Measurements from ENCODE around the gene ZNF555. TPM values are rescaled to one million over a fixed set of nuclear protein-coding genes. Genes with fewer than 3 reads are reported as not detected.

Gene ZNF555
- total and polyA plus RNA-seq, 4 experiments from 2014 or later = 2.2 to 11.5 (median 8.1) TPM

GRCh38 chr19:2803486-2804155 is 37.7 kb upstream of the ZNF555 start:
- ChIA-PET POLR2A (ENCODE audit: partially characterized antibody) (interaction anchor here (1.2 kb wide), 1 partner anchor 18 kb away, joined by 3 read pairs; the partner anchor contains the start of gene THOP1), CTCF (ENCODE audit: partially characterized antibody) (interaction anchor here (0.6 kb wide), 1 partner anchor 875 kb away, joined by 4 read pairs; no protein-coding TSS in a partner anchor)
- H3K27ac Mint-ChIP-seq = no peak overlapping the region
- Histone ChIP-seq H3K4me3 (ENCODE audit: low read length in 2 of 2) (no peak overlapping the region), H3K9me3 (ENCODE audit: control insufficient read depth in 1 of 2, low read length in 2 of 2) (no peaks in the 10 kb centered on the region), H3K27me3 (ENCODE audit: insufficient read depth, low read length) (no peaks in the 10 kb centered on the region), H3K27ac (ENCODE audit: low read depth, low read length) (no peak overlapping the region), H3K36me3 (ENCODE audit: insufficient read depth, low read length) (peaks cover 5% of the 10 kb centered on the region), H3K4me1 (ENCODE audit: insufficient read depth, low read length) (no peaks in the 10 kb centered on the region)
- intact Hi-C loops (cut with micrococcal nuclease) = no loop called here
- H3K4me3 Mint-ChIP-seq = no peak overlapping the region
- H3K4me1 Mint-ChIP-seq = peaks cover 0 to 4% (median 0%) of the 10 kb centered on the region in 4 donors
- H3K27me3 Mint-ChIP-seq = no peaks in the 10 kb centered on the region
- H3K9me3 Mint-ChIP-seq = no peaks in the 10 kb centered on the region
- DNase-seq = no peak
- H3K36me3 Mint-ChIP-seq = peaks cover 16 to 20% of the 10 kb centered on the region in 2 donors

DNA sequence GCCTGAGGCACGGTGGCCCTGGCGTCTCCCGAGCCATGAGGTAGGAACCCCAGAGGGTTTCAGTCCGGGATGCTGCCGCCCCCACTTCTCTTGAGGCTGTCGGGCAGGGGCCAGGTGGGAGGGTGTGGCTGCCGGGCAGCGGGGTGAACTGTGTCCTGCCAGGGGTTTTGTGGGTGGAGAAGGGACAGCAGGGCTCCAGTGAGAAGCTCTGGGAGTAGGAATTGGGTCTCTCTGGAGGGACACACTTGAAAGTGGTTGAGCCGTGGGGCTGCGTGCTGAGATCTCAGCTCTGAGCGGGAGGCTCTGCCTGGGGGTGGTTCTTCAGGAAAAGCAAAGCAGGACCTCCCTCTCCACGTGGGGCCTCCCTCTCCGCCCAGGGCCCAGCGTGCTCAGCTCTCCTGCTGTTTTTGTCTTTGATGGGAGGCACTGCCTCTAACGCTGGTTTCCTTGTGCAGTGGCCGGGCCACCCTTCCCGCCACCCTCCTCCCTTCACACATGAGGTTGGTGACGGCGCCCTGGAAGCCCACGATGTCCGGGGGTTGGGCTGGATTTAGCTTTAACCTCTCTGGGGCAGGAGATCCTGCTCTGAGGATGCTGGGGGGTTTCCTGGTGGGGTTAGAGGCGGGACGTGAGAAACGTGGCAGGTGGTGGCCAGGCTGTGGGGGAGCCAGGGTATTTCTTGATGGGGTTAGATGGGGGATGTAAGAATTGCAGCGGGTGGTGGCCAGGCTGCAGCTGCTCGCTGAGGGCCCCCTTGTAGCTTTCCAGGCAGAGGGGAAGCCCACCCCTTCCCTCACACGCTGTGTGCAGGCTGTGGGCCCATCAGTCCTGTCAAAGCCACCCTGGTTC is 36.9 kb upstream of the ZNF555 start:
- POLR2A ChIA-PET (ENCODE audit: partially characterized antibody) = interaction anchor here (1.2 kb wide), 1 partner anchor 19 kb away, joined by 3 read pairs; the partner anchor contains the start of gene THOP1
- Histone ChIP-seq H3K4me1 (ENCODE audit: insufficient read depth, low read length) (no peaks in the 10 kb centered on the region), H3K36me3 (ENCODE audit: insufficient read depth, low read length) (peaks cover 11% of the 10 kb centered on the region), H3K9me3 (ENCODE audit: control insufficient read depth in 1 of 2, low read length in 2 of 2) (no peaks in the 10 kb centered on the region), H3K27me3 (ENCODE audit: insufficient read depth, low read length) (no peaks in the 10 kb centered on the region), H3K27ac (ENCODE audit: low read depth, low read length) (no peak overlapping the region), H3K4me3 (ENCODE audit: low read length in 2 of 2) (no peak overlapping the region)
- H3K27ac Mint-ChIP-seq = no peak overlapping the region
- H3K4me3 Mint-ChIP-seq = no peak overlapping the region
- CTCF ChIA-PET (ENCODE audit: partially characterized antibody) = no interaction called here
- peaks cover 24 to 25% of the 10 kb centered on the region in 2 donors for H3K36me3 Mint-ChIP-seq
- no peaks in the 10 kb centered on the region for H3K27me3 Mint-ChIP-seq
- DNase-seq = peak in 1 of 5 donors; percentile 12
- peaks cover 0 to 4% (median 0%) of the 10 kb centered on the region in 4 donors for H3K4me1 Mint-ChIP-seq
- no peaks in the 10 kb centered on the region for H3K9me3 Mint-ChIP-seq
- intact Hi-C loops (cut with micrococcal nuclease) = no loop called here

GRCh38 chr19:2805261-2805900 is 35.9 kb upstream of the ZNF555 start:
- CTCF ChIA-PET (ENCODE audit: partially characterized antibody) = no interaction called here
- H3K36me3 Mint-ChIP-seq = peaks cover 25 to 28% of the 10 kb centered on the region in 2 donors
- no peak overlapping the region for H3K4me3 Mint-ChIP-seq
- H3K4me1 Mint-ChIP-seq = peaks cover 0 to 4% (median 0%) of the 10 kb centered on the region in 4 donors
- H3K9me3 ChIP-seq (ENCODE audit: control insufficient read depth in 1 of 2, low read length in 2 of 2) = no peaks in the 10 kb centered on the region
- DNase-seq = peak in 1 of 5 donors; percentile 8
- H3K27ac ChIP-seq (ENCODE audit: low read depth, low read length) = no peak overlapping the region
- H3K4me1 ChIP-seq (ENCODE audit: insufficient read depth, low read length) = no peaks in the 10 kb centered on the region
- no peaks in the 10 kb centered on the region for H3K27me3 Mint-ChIP-seq
- no peak overlapping the region for H3K27ac Mint-ChIP-seq
- POLR2A ChIA-PET (ENCODE audit: partially characterized antibody) = no interaction called here
- H3K4me3 ChIP-seq (ENCODE audit: low read length in 2 of 2) = no peak overlapping the region
- H3K9me3 Mint-ChIP-seq = no peaks in the 10 kb centered on the region
- H3K36me3 ChIP-seq (ENCODE audit: insufficient read depth, low read length) = peaks cover 11% of the 10 kb centered on the region
- no peaks in the 10 kb centered on the region for H3K27me3 ChIP-seq (ENCODE audit: insufficient read depth, low read length)
- intact Hi-C loops (cut with micrococcal nuclease) = no loop called here

GRCh38 chr19:2805991-2806649 is 35.2 kb upstream of the ZNF555 start:
- peak in 1 of 5 donors; percentile 38 for DNase-seq
- H3K9me3 ChIP-seq (ENCODE audit: control insufficient read depth in 1 of 2, low read length in 2 of 2) = no peaks in the 10 kb centered on the region
- no peaks in the 10 kb centered on the region for H3K9me3 Mint-ChIP-seq
- no peak overlapping the region for H3K4me3 Mint-ChIP-seq
- ChIA-PET POLR2A (ENCODE audit: partially characterized antibody) (no interaction called here), CTCF (ENCODE audit: partially characterized antibody) (no interaction called here)
- peaks cover 23 to 25% of the 10 kb centered on the region in 2 donors for H3K36me3 Mint-ChIP-seq
- no peaks in the 10 kb centered on the region for H3K27me3 ChIP-seq (ENCODE audit: insufficient read depth, low read length)
- no peaks in the 10 kb centered on the region for H3K4me1 ChIP-seq (ENCODE audit: insufficient read depth, low read length)
- H3K27ac Mint-ChIP-seq = no peak overlapping the region
- peaks cover 11% of the 10 kb centered on the region for H3K36me3 ChIP-seq (ENCODE audit: insufficient read depth, low read length)
- H3K4me1 Mint-ChIP-seq = peaks cover 0 to 4% (median 0%) of the 10 kb centered on the region in 4 donors
- H3K4me3 ChIP-seq (ENCODE audit: low read length in 2 of 2) = no peak overlapping the region
- H3K27ac ChIP-seq (ENCODE audit: low read depth, low read length) = no peak overlapping the region
- intact Hi-C loops (cut with micrococcal nuclease) = no loop called here
- H3K27me3 Mint-ChIP-seq = no peaks in the 10 kb centered on the region

GRCh38 chr19:2806736-2807378 is 34.4 kb upstream of the ZNF555 start:
- Histone ChIP-seq H3K36me3 (ENCODE audit: insufficient read depth, low read length) (peaks cover 9% of the 10 kb centered on the region), H3K9me3 (ENCODE audit: control insufficient read depth in 1 of 2, low read length in 2 of 2) (no peaks in the 10 kb centered on the region), H3K4me1 (ENCODE audit: insufficient read depth, low read length) (no peaks in the 10 kb centered on the region), H3K4me3 (ENCODE audit: low read length in 2 of 2) (no peak overlapping the region), H3K27ac (ENCODE audit: low read depth, low read length) (no peak overlapping the region), H3K27me3 (ENCODE audit: insufficient read depth, low read length) (no peaks in the 10 kb centered on the region)
- POLR2A ChIA-PET (ENCODE audit: partially characterized antibody) = no interaction called here
- Mint-ChIP-seq H3K4me1 (peaks cover 0 to 4% (median 0%) of the 10 kb centered on the region in 4 donors), H3K27ac (no peak overlapping the region), H3K9me3 (no peaks in the 10 kb centered on the region), H3K36me3 (peaks cover 23% of the 10 kb centered on the region in 2 donors), H3K27me3 (no peaks in the 10 kb centered on the region), H3K4me3 (no peak overlapping the region)
- intact Hi-C loops (cut with micrococcal nuclease) = no loop called here
- no peak for DNase-seq
- CTCF ChIA-PET (ENCODE audit: partially characterized antibody) = no interaction called here

- H3K36me3 Mint-ChIP-seq = peaks cover 19 to 20% of the 10 kb centered on the region in 2 donors
- H3K4me3 ChIP-seq (ENCODE audit: low read length in 2 of 2) = no peak overlapping the region
- H3K4me1 ChIP-seq (ENCODE audit: insufficient read depth, low read length) = no peaks in the 10 kb centered on the region
- no peak overlapping the region for H3K27ac Mint-ChIP-seq
- no peaks in the 10 kb centered on the region for H3K27me3 Mint-ChIP-seq
- no peaks in the 10 kb centered on the region for H3K9me3 Mint-ChIP-seq
- H3K4me1 Mint-ChIP-seq = peaks cover 0 to 2% (median 0%) of the 10 kb centered on the region in 4 donors
- H3K27me3 ChIP-seq (ENCODE audit: insufficient read depth, low read length) = no peaks in the 10 kb centered on the region
- H3K27ac ChIP-seq (ENCODE audit: low read depth, low read length) = no peak overlapping the region
- ChIA-PET POLR2A (ENCODE audit: partially characterized antibody) (no interaction called here), CTCF (ENCODE audit: partially characterized antibody) (no interaction called here)
- no peaks in the 10 kb centered on the region for H3K9me3 ChIP-seq (ENCODE audit: control insufficient read depth in 1 of 2, low read length in 2 of 2)
- H3K4me3 Mint-ChIP-seq = no peak overlapping the region
- peaks cover 8% of the 10 kb centered on the region for H3K36me3 ChIP-seq (ENCODE audit: insufficient read depth, low read length)
- DNase-seq = no peak
- intact Hi-C loops (cut with micrococcal nuclease) = no loop called here
These were observed 33.7 kb upstream of the ZNF555 start for GRCh38 chr19:2807379-2808128.

Measured in CD4-positive, alpha-beta memory T cell (primary cell).